GM19438 (cell line): Measurements from ENCODE around the gene PXMP2.
"Not testable (repeated sequence)": the region's sequence is repeated elsewhere in the genome, so short reads cannot be mapped to it uniquely, and the experiment has no call there.

Experiments
- ATAC-seq: cut with Tn5 transposase; IDR thresholded peaks from one replicate; pipeline ENCODE4 v1.9.1; 2021; ENCODE audit warnings: low read depth; ENCODE audit not compliant: unreplicated experiment

PXMP2 gene

GRCh38 chr12:132690112-132690511 is 2.7 kb downstream of the PXMP2 start:
- ATAC-seq, result no peak

- not testable (repeated sequence) for ATAC-seq
Observed at GRCh38 chr12:132692030-132692429, 4.6 kb downstream of the PXMP2 start.

- not testable (repeated sequence) for ATAC-seq
Observed at GRCh38 chr12:132694888-132695287, 7.5 kb downstream of the PXMP2 start.

GRCh38 chr12:132695431-132695830 is 8.0 kb downstream of the PXMP2 start:
- ATAC-seq, result no peak

DNA sequence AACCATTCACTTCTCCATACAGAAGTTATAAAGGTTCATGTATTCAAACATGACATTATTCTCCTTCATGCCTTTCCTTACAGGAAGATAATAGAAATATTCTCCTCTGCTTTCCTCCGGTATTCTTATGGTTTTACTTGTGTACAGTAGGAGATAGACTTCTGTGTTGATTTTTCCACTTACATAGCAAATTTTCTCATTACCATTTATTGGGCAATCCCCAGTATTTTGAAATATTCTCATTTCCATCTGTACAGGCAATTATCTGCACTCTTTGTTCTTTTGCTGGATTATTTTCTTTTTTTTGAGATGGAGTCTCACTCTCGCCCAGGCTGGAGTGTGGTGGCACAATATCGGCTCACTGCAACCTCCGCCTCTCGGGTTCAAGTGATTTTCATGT is 11.0 kb downstream of the PXMP2 start:
- ATAC-seq, result no peak

- ATAC-seq, result no peak
Observed at GRCh38 chr12:132700212-132700822, 12.9 kb downstream of the PXMP2 start.

DNA sequence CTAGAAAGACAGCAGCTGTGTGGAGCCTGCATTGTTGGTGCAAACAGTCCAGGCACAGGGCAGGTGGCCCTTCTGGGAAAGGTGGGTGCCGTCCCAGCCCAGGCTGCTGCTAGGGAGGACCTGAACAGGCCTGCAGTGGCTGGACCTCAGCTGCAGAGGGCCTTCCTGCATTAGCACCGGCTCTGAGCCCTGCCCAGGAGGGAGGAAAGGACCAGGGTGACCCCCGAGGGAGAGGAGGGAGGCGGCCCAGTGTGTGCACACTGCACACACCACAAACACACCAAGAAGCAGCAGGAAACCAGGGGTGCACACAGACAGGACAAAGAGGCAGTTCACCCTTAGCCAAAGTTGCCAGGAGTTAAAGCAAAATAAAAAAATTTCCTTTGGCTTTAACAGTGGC is 15.3 kb downstream of the PXMP2 start:
- no peak for ATAC-seq

DNA sequence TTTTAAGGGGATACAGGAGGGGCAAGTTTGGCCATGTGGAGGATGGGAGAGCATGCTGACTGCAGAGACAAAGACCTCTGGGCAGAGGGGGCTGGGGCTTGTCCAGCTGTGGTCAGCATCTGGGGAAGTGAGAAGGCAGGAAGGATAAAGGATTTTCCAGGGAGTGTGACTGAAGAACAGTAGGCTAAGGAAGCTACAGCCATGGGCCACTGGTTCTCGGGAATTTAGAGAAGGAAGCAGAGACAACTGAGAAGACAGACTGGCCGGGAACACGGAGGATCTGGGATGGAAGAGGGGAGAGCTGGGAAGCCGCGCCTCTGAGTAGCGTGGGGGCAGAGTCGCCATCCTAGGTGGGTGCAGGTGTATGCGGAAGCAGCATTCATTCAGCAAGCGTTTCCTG is 16.3 kb downstream of the PXMP2 start:
- no peak for ATAC-seq

DNA sequence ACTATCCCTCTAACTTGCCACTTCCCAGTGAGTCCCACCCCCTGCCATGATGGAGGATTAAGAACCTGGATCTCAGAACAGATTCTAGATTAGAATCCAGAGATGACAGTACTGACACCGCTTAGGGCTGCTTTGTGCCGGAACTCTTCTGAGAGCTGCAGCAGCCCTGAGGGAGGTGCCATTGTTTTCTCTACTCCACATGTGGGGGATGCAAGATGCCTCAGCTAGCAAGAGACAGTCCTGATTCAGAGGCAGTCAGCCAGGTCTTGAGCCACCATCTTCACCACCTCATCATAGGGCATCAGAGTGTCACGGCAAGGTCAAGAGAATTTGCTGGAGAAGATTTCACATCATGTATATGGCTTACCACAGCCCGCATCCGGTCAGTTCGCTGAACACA is 19.9 kb downstream of the PXMP2 start:
- ATAC-seq, result no peak

- ATAC-seq, result no peak
Observed at GRCh38 chr12:132708150-132708549, 20.8 kb downstream of the PXMP2 start.

DNA sequence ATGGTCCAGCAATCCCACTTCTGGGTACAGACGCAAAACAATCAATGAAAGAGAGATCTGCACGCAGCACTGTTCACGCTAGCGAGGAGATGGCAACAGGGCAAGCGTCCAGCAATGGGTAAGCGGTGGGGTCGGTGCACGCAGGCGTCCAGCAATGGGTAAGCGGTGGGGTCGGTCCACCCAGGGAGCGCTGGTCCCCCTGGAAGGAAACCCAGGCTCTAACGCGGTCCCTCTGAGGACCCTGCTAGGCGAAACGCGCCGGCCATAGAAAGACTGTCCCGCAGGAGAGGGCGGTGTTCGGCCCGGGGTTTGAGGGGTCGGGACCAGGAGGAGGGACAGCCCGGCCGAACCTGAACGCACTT is 22.6 kb downstream of the PXMP2 start:
- peak; percentile 29 for ATAC-seq

DNA sequence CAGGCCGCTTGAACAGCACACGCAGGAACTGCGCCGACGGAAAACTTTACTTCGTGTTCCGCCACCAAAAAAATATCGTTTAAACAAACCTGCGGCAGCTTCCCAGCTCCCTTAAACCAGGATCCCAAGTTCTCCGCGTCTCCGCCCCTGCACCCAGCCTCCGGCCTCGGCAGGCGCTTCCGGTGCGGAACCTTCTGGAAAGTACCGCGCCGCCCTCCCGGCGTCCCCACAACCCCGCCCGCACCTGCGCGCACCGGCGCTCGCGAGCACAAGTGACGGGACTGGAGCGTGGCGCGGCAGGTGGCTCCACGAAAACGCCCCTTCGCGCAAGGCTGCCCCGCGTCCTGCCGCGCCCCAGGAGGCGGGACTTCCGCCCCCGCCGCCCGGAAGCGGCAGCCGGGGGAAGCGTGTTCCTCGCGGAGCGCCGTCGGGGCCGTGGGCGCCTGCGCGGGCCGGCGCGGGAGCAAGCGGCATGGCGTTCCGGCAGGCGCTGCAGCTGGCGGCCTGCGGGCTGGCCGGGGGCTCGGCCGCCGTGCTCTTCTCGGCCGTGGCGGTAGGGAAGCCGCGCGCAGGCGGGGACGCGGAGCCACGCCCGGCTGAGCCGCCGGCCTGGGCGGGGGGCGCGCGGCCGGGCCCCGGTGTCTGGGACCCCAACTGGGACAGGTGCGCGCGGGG is 23.2 kb downstream of the PXMP2 start, which contains the start of gene PGAM5:
Gene PGAM5 (plus strand): TSS at position 438 of the 675 bp plus-strand sequence. CDS start 35 bp downstream, at position 473.
- ATAC-seq, result peak; percentile 85

DNA sequence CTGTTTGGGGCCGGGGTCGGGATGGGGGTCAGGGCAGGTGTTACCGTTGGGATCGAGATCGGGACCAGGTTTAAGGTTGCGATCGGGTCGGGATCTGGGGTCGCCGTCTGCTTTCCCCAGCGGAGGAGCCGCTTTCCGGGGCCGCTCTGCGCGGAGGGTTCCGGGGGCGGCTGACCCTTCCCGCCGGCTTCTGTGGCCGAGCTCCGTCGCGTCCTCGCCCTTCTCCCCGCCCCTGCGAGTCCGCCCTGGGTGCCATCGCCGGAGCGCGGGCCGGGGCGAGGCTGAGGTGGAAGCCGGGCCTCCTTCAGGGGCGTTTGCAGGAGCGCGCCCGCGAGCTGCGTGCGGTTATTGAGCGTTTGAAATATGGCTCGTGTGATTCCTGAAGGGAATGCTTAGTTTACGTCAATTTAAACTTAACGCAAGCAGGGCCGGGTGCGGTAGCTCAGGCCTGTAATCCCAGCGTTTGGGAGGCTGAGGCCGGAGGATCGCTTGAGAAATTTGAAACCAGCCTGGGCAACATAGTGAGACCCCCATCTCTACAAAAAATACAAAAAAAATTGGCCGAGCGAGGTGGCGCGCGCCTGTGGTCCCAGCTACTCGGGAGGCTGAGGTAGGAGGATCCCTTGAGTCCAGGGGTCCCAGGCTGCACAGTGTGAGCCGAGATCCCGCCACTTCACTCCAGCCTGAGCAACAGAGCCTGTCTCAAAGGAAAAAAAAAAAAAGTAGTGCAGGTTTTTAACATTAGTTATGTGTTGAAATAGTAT is 23.9 kb downstream of the PXMP2 start:
- peak; percentile 25 for ATAC-seq

DNA sequence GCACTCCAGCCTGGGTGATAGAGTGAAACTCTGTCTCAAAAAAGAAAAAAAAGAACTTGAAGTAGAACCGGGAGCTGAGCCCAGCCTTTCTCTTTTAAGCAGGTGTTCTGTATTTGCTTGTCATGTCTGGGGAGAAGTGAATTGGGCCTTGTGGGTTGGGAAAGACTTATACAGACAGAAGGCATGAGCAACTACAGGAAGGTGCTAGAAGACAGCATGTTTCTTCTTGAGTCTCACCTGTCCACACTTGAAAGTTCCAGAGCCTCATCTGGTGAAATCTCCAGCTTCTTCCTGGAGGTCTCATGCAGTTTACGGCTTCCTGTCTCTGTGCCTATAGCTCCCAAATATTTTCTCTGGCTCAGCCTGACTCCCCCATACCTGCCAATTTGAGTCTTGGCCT is 25.7 kb downstream of the PXMP2 start:
- no peak for ATAC-seq

- ATAC-seq, result no peak
Observed at GRCh38 chr12:132715874-132716273, 28.5 kb downstream of the PXMP2 start.

GRCh38 chr12:132716356-132716755 is 29.0 kb downstream of the PXMP2 start:
- no peak for ATAC-seq

- no peak for ATAC-seq
Observed at GRCh38 chr12:132717011-132717410, 29.6 kb downstream of the PXMP2 start.

DNA sequence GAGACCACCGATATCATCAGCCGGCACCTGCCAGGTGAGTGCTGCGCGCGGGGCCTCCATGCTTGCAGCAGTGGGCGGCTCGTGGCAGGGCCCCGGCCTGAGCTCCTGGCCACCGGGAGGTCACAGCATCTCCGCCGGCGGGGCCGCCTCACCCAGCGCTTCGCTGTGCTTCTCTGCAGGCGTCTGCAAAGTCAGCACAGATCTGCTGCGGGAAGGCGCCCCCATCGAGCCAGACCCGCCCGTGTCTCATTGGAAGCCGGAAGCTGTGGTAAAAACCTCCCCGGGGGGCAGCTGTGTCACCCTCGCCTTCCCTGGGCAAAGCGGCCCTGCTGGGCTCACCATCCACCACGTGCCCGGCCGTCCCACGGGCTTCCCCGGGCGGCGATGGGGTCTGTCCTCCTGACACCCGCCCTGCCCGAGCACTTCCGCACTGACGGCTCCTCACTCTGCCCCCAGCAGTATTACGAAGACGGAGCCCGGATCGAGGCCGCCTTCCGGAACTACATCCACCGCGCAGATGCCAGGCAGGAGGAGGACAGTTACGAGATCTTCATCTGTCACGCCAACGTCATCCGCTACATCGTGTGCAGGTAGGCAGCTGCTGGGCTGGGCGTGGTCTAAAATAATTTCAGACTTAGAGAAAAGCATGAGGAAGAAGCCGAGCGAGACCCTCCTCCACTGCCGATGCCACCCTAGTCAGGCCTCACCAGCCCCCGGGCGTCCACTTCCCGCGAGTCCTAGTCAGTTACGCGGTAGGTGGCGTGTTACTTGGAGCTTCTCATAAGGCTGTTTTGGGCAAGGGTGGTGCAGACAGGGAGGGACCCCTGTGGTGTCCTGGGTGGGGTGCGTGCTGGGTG is 30.4 kb downstream of the PXMP2 start:
- ATAC-seq, result no peak

GRCh38 chr12:132718644-132719043 is 31.3 kb downstream of the PXMP2 start:
- no peak for ATAC-seq

DNA sequence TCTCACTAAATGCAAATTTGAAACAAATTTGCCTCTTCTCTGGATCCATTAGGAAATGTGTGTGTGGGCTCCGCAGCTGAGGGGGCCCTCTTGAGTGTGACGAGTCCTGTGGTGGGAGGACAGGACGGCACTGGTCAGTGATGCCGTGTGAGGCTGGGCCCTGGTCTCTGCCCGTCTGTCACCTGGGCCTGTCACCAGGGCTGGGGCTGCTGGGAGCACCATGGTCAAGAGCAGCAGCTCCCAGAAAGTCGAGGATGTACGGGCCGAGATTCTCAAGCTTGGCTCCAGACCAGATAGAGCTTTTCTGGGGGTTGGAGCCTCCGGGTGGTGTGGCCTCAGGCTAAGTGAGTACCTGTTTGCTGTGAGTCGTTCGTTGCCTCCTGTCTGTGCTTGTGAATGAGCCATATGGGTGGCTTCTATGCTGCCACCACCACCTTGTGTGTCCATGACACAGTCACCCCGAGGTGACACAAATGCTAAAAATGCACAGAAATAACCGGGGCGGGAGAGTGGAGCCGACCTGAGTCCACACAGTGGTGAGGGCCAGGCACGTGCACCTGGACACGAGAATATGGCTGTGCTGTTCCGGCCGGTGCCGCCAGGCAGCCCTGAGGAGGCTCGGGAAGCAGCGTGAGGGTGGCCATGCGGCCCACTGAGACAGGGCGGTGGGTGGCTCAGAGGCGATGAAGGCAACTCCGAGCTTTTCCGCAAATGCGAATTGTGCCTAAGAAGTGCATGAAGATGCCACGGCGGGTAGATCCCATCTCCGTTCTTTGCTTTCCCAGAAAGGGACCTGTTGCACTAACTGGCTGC is 32.0 kb downstream of the PXMP2 start:
- no peak for ATAC-seq
